Stimulated activated CD8-positive, alpha-beta memory T cell treated with anti-CD3 and anti-CD28 coated beads, Interleukin-12 subunit alpha, Interleukin-12 subunit beta, amount 100 ng/mL, for 24 hours (primary cell): ENCODE data around the gene OSTN.
"Not testable (repeated sequence)": the region's sequence is repeated elsewhere in the genome, so short reads cannot be mapped to it uniquely, and the experiment has no call there.

ENCODE experiments used
- DNase-seq: peaks from one replicate; pipeline ENCODE4 v3.0.0-alpha.2; 2020; ENCODE audit errors: extremely low read depth

The OSTN gene

DNA sequence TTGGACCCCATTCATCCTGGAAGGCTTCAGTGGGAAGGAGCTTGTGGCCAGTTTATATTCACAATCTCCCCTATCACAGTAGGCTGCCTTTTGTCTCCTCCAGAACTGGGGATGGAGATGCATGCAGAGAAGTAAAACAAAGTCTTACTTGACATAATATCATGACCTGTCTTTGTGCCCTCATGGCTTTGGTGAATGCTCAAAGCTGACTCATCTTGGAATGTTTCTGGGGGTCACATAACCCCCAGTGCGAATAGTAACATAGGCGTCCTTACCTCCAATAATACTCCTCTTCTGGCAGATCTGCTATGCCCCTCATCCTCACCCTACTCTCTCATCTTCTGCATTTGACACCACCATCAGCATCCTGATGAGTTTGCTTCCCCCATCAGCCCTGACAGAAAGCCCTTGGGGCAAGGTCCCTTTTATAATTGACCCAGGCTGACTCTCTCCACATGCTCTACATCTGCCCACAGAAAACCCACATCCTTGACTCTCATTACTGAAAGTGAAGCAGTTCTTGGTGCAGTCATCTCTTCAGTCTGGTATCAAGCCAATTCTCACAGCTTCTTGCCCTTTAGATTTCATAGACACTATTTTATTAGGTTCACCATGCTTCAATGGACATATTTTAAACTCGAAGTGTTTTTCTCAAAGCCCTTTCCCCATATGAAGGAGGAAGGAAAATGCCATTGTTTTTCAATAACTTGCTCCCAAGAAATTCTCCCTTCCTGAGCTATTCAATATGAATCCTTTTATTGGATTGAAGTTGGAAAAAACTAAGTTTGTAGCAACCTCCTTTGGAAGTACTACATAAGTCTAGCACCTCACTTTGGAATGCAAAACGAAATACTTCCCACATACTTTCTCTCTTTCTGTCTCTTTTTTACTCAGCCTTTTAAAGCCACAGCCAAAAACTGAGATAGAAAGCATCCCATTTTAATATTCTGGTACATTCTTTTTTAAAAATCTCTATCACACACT, 36.6 kb downstream of the OSTN start:
- DNase-seq: no peak

DNA sequence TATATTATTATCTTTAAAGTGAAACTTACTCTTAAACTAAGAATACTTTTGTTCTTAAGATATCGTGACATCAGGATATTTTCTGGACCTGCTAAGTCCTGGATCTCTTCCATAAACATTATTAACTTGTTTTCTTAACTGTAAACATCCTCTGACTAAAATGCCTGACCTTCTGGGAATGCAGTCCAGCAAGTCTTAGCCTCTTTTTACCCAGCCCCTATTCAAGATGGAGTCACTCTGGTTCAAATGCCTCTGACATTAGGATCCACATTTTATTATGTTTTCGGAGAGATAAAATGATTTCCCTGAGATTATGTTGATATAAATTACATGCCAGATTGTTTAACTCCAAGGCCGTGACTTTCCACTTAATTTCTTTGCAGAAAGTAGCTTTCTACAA, 37.6 kb downstream of the OSTN start:
- no peak for DNase-seq

DNA sequence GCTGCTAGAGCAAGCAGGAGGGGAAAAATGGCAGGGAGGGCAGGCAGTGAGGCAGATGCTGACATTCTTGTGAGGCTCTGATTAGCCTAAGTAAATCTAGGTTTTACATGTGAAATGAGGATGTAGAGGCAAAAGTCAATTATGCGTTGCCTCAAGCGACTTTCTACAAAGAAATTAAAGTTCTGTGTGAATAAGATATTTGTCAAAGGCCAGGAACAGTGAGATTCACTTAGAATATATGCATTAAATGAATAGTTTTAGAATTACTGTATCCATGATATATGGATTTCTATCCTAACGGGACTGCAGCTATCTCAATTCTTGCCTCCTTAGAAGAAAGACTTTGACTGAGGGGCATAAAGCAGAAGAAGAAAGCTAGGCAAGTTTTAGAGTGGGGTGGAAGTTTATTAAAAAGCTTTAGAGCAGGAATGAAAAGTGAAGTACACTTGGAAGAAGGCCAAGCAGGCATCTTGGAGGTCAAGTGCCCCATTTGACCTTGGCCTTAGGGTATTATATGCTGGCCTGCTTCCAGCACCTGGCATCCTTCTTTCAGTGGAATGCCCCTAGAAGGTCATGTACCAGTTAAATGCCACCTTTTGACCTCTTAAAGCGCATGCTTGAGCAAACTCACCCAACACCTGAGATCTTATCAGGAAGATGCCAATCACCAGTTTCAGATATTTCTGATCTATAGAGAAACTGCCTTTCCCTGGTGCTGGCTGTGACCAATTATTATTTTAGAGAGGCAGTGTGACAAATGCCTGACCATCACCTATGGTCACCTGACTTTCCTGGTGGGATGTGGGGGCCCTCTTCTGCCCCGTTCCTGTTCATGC, 38.2 kb downstream of the OSTN start:
- DNase-seq: no peak

DNA sequence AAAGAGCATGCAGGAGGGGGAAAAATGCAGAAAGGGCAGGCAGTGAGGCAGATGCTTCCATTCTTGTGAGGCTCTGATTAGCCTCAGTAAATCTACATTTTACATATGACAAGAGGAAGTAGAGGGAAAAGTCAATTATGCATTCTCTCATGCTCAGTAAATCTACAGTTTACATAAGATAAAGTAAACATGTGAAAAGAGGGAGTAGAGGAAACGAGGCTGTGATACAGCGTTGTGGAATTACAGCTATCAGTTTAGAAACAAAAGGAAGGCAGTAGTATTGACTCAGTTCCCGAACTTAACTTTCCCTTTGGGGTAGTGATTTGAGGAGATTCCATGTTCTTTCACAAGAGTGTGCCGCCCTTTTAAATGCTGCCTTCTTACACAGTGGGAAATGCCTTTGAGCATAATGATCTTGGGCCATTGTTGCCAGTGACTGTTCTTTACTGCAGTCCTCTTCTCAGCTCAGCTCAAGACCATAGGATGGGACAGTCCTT, 39.3 kb downstream of the OSTN start:
- no peak for DNase-seq

DNA sequence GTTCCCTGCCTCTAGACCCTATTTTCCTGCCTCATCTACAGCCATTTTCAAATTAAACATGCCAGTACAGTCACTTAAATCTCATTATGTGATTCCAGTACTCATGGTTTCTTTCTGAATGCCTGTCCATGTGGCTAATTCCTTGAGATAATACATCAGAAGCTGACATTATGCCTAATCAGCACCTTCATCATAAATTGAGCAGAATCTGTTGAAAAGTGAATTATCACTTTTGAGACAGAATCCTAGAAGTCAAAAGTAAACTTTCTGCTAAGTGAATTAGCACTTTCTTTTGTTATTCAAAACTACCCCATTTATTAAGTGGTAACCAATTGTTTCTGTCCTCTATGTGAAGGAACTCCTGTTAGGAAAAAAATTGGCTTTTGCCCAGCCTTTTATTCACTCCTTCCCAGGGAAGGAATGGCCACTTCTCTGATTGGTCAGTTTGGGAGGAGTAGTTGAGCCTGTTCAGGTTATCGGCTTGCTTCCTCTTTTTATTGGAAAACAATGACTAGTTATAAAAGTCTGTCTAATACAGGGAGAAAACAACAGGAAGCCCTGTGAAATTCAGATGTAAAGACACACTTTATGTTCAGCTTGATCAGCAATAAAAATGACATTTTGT, 40.5 kb downstream of the OSTN start:
- no peak for DNase-seq

DNA sequence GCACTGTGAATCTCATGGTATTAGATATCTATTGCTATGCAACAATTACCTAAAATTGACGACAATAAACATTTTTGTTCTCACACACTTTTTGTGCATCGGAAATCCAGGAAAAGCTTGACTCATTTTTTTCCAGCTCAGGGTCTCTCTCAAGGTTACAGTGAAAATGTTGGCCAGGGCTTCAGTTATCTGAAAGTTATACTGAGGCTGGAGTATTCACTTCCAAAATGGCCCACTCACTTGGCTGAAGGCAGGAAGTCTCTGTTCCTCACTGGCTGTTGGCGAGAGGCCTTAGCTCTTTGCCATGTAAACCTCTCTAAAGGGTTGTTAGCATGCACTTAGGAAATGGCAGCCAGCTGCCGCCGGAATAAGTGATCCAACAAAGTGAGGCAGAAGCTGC, 41.4 kb downstream of the OSTN start:
- no peak for DNase-seq

DNA sequence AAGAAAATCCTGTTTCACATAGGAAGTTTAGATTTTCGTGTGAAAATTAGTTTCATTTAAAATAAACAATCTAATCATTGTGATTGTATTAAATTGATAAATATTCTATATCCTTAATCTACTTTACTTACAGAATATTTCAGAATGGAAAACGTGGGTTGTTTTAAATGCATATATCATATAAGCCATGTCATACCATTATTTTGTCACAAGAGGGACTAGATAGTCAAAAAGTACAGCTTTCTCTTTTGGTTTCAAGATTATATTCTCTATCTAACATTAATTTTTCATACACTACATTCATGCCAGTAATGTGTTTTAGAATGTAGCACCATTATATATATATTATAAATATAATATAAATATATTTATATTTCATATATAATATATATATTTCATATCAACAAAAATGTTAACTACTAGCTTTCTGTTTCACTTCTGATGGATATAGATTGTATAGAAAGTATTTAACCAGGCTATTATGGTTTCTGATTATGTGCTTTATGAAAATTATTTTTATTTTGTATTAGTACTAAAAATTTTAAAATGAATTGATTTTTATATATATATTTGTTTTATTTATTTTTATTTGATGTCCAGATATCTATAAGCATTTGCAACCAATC, 45.3 kb downstream of the OSTN start:
- DNase-seq: no peak

DNA sequence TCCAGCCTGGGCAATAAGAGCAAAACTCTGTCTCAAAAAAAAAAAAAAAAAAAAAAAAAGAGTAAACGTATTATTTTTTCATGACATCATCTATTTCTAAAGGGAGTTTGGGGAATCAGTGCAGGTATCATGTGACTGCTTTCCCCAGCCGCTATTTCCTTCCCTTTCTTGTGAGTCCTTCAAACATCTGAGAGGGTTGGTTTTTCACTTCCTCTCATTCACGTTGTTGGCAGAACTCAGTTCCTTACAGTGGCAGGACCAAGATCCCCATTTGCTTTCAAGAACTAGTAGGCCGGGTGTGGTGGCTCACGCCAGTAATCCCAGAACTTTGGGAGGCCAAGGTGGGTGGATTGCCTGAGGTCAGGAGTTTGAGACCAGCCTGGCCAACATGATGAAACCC, 47.0 kb downstream of the OSTN start:
- not testable (repeated sequence) for DNase-seq

DNA sequence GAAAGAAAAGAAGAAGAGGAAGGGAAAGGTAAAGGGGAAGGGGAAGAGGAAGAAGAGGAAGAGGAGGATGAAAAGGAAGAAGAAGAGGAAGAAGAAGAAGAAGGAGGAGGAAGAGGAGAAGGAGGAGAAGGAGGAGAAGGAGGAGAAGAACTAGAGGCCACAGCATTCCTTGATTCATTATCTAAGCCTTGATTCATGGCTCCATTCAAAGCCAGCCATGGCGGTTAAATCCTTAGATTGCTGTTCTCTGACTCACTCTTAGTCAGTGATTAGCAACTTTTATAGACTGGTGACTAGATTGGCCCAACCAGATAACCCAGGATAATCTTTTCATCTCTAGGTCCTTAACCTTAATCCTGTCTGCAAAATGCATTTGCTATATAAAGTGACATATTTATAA, 47.6 kb downstream of the OSTN start:
- DNase-seq: no peak

DNA sequence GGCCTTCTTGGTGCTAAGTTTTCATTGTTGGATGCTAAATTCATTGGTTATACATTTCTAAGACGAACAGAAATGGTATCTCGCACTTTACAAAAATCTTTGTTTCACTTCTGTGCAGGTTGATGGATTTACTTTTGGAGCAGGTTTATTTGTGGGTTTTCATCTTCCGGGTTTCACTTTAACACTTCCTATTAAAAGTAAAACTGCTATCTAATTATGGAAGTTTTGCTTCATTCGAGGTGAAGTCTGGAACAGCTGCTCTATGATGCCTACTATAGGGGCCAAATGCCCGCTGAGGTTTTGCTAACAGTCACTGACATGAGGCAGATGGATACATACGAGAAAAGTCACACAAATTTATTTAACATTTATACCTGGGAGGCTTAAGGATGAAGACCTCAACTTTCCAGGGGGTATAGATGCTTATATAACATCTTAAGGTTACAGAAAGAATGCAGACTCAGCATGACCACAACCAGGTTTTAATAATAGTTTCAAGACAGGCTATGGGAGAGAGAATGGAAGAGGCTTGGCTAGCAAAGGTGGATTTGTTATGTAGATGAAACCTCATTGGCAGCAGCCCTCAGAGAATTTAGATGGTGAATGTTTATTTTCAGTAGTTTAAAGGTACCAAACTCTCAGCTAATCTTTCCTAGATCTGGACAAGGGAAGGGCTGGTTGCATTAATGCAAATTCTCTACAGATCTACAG, 54.2 kb downstream of the OSTN start:
- no peak for DNase-seq

DNA sequence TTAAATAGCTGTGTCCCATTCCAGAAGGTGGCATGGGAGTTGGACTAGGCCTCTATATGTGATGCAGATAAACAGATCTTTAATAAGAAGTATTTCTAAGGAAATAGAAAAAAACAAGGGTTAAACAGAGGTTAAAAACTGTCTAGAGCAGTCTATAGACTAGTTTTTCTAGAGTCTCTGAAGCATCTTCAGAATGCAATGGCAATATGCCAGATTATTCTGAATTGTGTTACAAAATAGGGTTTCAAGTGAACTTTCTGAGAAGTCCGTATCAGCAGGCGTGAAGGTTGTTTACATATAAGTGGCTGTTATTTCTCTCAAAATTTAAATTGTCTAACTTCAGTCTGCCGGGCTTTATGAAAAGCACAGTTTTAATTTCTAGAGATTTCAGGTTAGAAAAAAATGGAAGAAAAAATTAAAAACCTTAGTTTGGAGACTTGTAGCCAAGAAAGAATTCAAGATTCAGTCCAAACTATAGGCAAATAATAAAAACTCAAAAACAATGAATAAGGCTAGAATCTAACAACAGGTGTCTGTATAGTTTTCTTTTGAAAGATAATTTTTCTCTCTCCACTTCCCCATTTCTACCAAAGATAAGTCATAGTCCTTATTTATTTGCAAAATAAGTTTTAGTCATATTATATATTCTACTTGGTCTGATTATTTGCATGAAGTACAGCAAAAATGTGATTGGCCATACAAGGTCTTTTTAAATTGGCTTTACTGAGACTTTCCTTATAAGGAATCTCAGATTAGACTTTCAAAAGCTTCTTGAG, 55.2 kb downstream of the OSTN start:
- no peak for DNase-seq

DNA sequence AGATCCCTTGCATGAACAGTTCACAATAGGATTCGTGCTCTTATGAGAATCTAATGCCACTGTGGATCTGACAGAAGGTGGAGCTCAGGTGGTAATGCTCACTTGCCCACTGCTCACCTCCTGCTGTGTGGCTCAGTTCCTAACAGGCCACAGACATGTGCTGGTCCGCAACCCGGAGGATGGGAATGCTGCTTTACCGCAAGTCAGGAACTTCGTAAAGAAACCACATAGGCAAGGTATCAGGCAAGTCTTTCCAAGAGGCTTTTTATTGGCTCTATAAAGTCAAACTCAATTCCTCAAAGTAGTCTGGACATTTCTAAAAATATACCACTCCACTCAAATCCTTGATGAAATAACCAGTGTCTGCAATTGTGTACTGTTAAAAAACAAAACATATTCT, 56.1 kb downstream of the OSTN start:
- DNase-seq: no peak

DNA sequence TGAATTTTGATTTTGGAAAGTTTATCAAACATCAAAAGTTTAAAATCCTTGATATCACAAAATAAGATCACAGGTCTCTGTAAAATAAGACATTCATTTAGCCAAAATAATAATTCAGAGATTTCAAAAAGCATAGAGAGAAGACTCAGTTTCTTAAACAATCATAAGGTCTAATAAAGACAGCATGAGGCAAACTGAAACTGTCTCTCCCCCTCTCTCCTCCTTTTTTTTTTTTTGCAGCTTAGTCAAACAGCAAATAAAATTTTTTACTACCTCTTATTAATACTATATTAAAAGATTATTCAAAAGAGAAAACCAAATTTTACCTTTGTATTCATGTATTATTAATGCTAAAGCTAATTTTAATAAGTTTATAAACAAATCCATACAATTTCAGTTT, 57.4 kb downstream of the OSTN start:
- no peak for DNase-seq

DNA sequence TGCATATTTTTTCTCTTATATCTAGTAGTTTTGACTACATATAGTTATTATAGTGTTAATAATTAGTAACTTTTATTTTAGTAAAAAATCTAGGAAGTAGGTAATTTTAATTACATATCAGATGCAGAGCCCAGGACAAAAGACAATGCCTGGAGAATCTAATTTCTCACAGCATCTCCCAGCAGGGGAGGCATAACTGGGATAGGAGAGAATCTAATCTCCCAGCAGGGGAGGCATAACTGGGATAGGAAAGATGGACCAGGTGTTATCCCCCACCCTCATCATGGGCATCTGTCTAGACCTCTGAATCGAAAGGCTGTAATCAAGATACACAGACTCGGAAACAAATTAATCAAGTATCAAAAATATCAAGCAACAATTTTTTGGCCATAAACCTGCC, 58.2 kb downstream of the OSTN start:
- DNase-seq: no peak

DNA sequence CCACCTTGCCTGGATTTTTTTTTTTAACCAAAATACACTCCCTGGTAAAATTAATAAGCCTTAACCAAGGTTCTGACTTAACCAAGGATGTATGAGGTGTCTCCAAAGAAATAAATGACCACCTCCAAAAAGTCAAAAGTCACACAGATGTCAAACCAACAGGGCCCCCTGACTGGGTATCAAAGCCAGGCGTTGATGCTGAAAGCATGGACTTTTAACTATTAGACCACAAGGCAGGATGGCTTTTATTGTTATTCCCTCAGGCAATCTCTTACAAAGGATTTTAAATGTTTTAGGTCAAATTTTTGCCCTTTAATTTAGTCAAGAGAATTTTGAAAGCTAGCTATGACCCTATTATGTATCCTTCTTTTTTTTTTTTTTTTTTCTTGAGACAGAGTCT, 60.4 kb downstream of the OSTN start:
- no peak for DNase-seq

DNA sequence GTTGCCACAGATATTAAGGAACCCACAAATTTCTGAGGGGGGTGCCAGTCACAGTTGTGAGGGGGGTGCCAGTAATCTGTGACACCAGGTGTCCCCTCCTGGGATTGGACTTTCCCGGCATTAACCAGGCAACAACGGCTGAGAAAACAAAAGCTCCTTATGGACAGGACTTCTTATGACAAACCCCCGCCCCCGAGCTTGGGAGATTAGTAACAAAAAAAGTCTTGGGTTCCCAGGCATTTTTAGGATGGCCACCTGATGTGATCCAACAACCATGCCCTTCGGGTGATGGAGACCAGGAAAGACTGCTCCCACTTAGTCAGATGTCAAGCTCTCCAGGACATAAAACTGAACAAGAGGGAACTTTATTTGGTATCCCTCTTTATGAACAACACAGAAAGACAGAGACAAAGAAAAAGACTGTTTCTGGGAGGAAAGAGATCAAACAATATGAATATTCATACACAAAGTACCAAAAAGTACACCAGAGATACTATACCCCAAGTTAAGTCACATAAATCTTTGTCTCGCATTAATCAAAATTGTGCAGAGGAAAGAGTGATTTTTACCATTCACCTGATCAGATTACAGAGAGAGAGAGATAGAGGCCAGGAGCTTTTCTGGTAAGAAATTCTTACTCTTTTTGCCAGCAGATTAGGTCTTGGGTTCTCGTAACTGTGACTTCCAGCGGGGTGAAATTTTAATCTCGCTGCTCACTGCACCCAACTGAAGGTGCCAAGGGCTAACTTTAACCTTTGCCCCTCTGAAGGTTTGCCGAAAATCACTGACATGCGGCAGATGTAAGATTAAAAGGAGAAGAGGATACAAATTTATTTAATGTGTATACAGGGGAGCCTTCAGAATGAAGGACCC, 61.6 kb downstream of the OSTN start:
- DNase-seq: no peak

DNA sequence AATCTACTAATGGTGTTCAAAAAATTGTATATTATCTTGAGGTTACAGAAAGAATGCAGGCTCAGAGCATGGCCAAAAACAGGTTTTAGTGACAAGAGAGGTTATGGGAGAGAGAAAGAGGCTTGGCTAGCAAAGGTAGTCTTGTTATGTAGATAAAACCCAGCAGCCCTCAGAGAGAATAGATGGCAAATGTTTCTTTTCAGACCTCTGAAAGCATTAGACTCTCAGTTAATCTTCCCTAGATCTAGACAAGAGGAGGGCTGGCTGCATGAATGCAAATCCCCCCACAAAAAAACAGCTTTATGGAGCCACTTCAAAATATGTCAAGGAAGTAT, 62.2 kb downstream of the OSTN start:
- no peak for DNase-seq

DNA sequence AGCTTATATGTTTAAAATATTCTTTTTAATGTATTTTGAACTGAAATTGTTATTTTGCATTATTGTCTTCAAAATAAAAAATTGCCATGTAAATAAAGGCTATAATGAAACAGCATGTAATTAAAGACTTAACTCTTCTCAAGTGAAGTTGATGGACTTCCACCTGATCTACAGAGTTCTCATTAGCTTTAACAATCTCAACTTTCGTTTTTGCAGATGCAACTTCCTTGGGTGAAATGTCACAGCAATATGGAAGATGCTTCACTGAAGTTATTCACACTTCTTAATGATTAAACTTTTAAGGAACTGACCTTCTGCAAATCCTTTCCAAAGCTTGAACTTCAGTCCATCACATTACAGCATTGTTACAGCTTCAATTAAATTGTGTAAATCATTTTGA, 63.6 kb downstream of the OSTN start:
- DNase-seq: no peak

DNA sequence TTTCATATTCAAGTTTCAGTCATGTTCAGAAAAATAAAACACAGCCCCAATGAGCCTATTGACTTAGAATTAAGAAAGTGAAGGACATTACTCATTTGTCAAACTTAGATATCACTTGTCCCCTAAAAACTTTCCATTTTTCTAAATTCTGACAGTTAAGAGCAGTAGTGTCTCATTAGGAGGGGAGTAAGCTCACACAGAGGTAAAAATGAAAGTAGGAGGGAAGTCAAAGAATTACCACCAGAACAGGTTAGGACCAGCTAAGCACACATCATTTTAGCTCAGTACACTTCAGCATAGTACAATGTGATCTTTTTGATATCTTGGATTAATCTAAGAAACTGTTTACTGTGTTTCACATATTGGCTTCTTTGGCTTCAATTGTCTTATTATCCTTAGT, 64.3 kb downstream of the OSTN start:
- DNase-seq: no peak

DNA sequence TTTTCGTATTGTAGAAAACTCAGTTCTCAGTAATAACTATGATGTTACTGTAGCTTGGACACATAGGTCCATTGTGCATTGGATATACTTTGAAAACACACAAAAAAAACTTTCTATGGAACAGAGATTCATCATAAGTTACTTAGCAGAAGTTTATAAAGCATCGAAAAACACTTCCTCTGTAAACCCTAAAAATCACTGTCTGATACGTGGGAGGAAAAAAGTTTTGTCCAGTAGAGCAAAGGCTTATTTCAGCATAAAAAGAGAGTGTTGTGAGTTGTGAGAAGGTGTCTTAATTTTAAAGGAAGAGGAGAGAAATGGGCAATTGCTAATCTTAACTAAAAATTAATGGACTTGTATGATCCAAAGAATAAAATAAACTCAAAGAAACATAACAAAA, 64.8 kb downstream of the OSTN start:
- DNase-seq: no peak
